WERI-Rb-1 (cell line): ENCODE results near the gene SLC25A24.

ENCODE experiments used
- DNase-seq: peaks from one replicate; pipeline ENCODE4 v3.0.0-alpha.2; 2020
- H3K27ac ChIP-seq: fragments of 250-450 bp; sonication (Bioruptor Pico); 2 replicates; pipeline ENCODE4 v1.5.1; 2020; ENCODE audit warnings: mild to moderate bottlenecking, moderate library complexity
- H3K27me3 ChIP-seq: fragments of 250-450 bp; sonication (Bioruptor Pico); 2 replicates; pipeline ENCODE4 v1.5.1; 2021; ENCODE audit warnings: mild to moderate bottlenecking, low read depth, moderate library complexity; ENCODE audit not compliant: insufficient read depth, severe bottlenecking
- H3K36me3 ChIP-seq: fragments of 250-450 bp; sonication (Bioruptor Pico); 2 replicates; pipeline ENCODE4 v1.5.1; 2020; ENCODE audit warnings: mild to moderate bottlenecking, moderate library complexity
- H3K4me3 ChIP-seq: 2 replicates; pipeline ENCODE4 v1.5.1; 2011; ENCODE audit warnings: low read depth, mild to moderate bottlenecking, control low read depth, low read length
- H3K9me3 ChIP-seq: fragments of 250-450 bp; sonication (Bioruptor Pico); 2 replicates; pipeline ENCODE4 v1.5.1; 2021; ENCODE audit warnings: mild to moderate bottlenecking, moderate library complexity; ENCODE audit not compliant: severe bottlenecking
- TF ChIP-seq, protein P1 (sequence below): IDR thresholded peaks from 2 replicates; pipeline ENCODE4 v1.5.1; 2011; ENCODE audit warnings: low read depth, mild to moderate bottlenecking, control low read depth, inconsistent platforms, low read length

SLC25A24 gene

DNA sequence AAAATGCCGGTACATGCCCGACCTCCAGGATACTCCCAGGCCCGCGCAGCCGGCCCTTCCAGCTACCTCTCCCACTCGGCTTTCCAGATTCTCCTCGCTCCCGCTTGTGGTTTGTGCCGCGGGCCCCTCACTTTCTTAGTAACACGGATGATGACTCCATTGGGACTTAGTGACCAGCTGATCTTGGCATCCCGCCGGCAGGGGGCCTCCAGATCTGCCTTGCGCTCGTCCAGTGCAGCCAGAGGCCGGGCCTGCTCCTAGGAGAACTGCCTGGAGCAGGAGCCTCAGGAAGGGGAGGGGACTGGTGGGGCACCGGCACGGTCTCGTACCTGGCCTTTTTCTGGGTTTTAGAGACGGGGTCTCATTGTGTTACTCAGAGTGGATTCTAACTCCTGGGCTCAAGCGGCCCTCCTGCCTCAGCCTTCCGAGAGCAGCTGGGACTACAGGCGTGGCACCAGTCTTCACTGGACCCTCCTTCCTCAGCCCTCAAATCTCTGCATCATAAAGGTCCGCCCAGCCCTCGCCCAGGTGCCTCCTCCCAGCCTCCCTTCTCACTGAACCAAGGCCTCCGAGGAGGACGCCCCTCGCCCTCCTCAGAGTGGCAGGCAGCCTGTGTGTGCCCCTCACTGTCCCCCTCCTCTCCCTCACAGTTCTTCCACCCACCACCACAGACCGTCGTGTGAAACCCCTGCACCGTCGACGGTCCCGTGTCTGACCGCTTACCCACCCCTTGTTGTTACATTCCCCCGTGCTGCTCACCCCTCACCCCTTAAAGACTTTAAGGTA is 78.6 kb downstream of the SLC25A24 start:
- H3K36me3 ChIP-seq = no peaks in the 10 kb centered on the region
- no peak overlapping the region for H3K4me3 ChIP-seq
- H3K9me3 ChIP-seq = no peaks in the 10 kb centered on the region
- TF ChIP-seq, protein P1, sequence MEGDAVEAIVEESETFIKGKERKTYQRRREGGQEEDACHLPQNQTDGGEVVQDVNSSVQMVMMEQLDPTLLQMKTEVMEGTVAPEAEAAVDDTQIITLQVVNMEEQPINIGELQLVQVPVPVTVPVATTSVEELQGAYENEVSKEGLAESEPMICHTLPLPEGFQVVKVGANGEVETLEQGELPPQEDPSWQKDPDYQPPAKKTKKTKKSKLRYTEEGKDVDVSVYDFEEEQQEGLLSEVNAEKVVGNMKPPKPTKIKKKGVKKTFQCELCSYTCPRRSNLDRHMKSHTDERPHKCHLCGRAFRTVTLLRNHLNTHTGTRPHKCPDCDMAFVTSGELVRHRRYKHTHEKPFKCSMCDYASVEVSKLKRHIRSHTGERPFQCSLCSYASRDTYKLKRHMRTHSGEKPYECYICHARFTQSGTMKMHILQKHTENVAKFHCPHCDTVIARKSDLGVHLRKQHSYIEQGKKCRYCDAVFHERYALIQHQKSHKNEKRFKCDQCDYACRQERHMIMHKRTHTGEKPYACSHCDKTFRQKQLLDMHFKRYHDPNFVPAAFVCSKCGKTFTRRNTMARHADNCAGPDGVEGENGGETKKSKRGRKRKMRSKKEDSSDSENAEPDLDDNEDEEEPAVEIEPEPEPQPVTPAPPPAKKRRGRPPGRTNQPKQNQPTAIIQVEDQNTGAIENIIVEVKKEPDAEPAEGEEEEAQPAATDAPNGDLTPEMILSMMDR = no peak
- no peak for DNase-seq
- H3K27ac ChIP-seq = no peak overlapping the region
- H3K27me3 ChIP-seq = no peaks in the 10 kb centered on the region

DNA sequence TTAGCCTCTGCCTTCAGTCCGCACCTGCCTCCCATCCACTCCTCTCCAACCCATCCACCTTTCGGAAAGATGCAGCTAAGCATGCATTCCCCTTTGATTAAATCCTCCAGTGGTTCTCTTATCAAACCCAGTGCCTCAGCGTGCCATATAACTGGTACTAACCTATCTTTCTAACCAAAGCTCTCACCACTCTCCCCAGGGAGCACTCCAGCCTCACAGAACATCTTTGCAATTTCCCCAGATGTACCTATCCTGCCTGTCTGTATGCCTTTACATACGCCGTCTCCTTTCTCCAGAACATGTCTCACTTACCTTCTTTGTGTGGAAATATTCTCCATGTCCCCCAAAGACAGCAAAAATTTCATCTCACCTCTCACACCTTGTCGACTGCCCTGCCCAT is 80.0 kb downstream of the SLC25A24 start:
- no peak overlapping the region for H3K4me3 ChIP-seq
- TF ChIP-seq, protein P1 = no peak
- DNase-seq = no peak
- no peaks in the 10 kb centered on the region for H3K9me3 ChIP-seq
- H3K27me3 ChIP-seq = no peaks in the 10 kb centered on the region
- H3K36me3 ChIP-seq = no peaks in the 10 kb centered on the region
- H3K27ac ChIP-seq = no peak overlapping the region

- TF ChIP-seq, protein P1 = no peak
- Histone ChIP-seq H3K36me3 (no peaks in the 10 kb centered on the region), H3K4me3 (no peak overlapping the region), H3K9me3 (no peaks in the 10 kb centered on the region), H3K27me3 (no peaks in the 10 kb centered on the region), H3K27ac (no peak overlapping the region)
- DNase-seq = no peak
These were observed 80.6 kb downstream of the SLC25A24 start for GRCh38 chr1:108119500-108119899.

GRCh38 chr1:108117945-108118902 is 81.9 kb downstream of the SLC25A24 start:
- H3K27ac ChIP-seq = no peak overlapping the region
- H3K27me3 ChIP-seq = no peaks in the 10 kb centered on the region
- TF ChIP-seq, protein P1 = no peak
- DNase-seq = no peak
- H3K36me3 ChIP-seq = no peaks in the 10 kb centered on the region
- no peak overlapping the region for H3K4me3 ChIP-seq
- no peaks in the 10 kb centered on the region for H3K9me3 ChIP-seq

- Histone ChIP-seq H3K27me3 (no peaks in the 10 kb centered on the region), H3K36me3 (no peaks in the 10 kb centered on the region), H3K27ac (no peak overlapping the region), H3K4me3 (no peak overlapping the region), H3K9me3 (no peaks in the 10 kb centered on the region)
- DNase-seq = no peak
- TF ChIP-seq, protein P1 = no peak
These were observed 82.9 kb downstream of the SLC25A24 start for GRCh38 chr1:108117237-108117636.
